Parathyroid adenoma (tissue), 2 donors: Measurements from ENCODE around the gene LPXN.

Experiments
- H2AFZ ChIP-seq: fragments of 300-600 bp; sonication (generic); one replicate; pipeline ENCODE4 v1.7.0; 2017; ENCODE audit warnings: antibody characterized with exemption, mild to moderate bottlenecking
- H3K27ac ChIP-seq: fragments of 300-600 bp; sonication (generic); one replicate; pipeline ENCODE4 v1.7.0; 2017
- H3K27me3 ChIP-seq: fragments of 300-600 bp; sonication (generic); one replicate; pipeline ENCODE4 v1.7.0; 2017; ENCODE audit warnings: low read length; ENCODE audit not compliant: control insufficient read depth, insufficient read depth
- H3K36me3 ChIP-seq: fragments of 300-600 bp; sonication (generic); one replicate; pipeline ENCODE4 v1.7.0; 2017; ENCODE audit warnings: low read length; ENCODE audit not compliant: control insufficient read depth, insufficient read depth
- H3K4me1 ChIP-seq: fragments of 300-600 bp; sonication (generic); one replicate; pipeline ENCODE4 v1.7.0; 2017; ENCODE audit warnings: control low read depth
- H3K4me2 ChIP-seq: fragments of 300-600 bp; sonication (generic); one replicate; pipeline ENCODE4 v1.7.0; 2017; ENCODE audit warnings: low read length
- H3K4me3 ChIP-seq: fragments of 300-600 bp; sonication (generic); one replicate; pipeline ENCODE4 v1.7.0; 2017; ENCODE audit warnings: low read depth, low read length
- H3K79me2 ChIP-seq: fragments of 300-600 bp; sonication (generic); one replicate; pipeline ENCODE4 v1.7.0; 2017; ENCODE audit warnings: control low read depth
- H3K9ac ChIP-seq: fragments of 300-600 bp; sonication (generic); one replicate; pipeline ENCODE4 v1.7.0; 2017; ENCODE audit warnings: mild to moderate bottlenecking
- H3K9me3 ChIP-seq: fragments of 300-600 bp; sonication (generic); one replicate; pipeline ENCODE4 v1.7.0; 2017; ENCODE audit warnings: low read length; ENCODE audit not compliant: control insufficient read depth
- CTCF ChIP-seq: fragments of 300-600 bp; sonication (generic); IDR thresholded peaks from one replicate; pipeline ENCODE4 v1.7.0; 2017; ENCODE audit warnings: antibody characterized with exemption, mild to moderate bottlenecking
- donor health status: primary hyperparathyroidism.

Gene LPXN

GRCh38 chr11:58596621-58597020, 21.0 kb upstream of the LPXN start:
- Histone ChIP-seq H3K27ac (no peak overlapping the region), H2AFZ (no peak overlapping the region), H3K36me3 (no peaks in the 10 kb centered on the region), H3K27me3 (no peaks in the 10 kb centered on the region), H3K4me2 (no peak overlapping the region), H3K79me2 (peaks cover 9% of the 10 kb centered on the region), H3K9ac (no peak overlapping the region), H3K4me1 (peaks cover 3% of the 10 kb centered on the region), H3K9me3 (no peaks in the 10 kb centered on the region), H3K4me3 (no peak overlapping the region)
- no peak for TF ChIP-seq CTCF

- H3K79me2 ChIP-seq: peaks cover 18% of the 10 kb centered on the region
- H3K9me3 ChIP-seq: no peaks in the 10 kb centered on the region
- H3K9ac ChIP-seq: no peak overlapping the region
- H2AFZ ChIP-seq: no peak overlapping the region
- H3K36me3 ChIP-seq: no peaks in the 10 kb centered on the region
- peaks cover 3% of the 10 kb centered on the region for H3K4me1 ChIP-seq
- H3K27ac ChIP-seq: no peak overlapping the region
- H3K4me3 ChIP-seq: no peak overlapping the region
- no peak for TF ChIP-seq CTCF
- no peaks in the 10 kb centered on the region for H3K27me3 ChIP-seq
- no peak overlapping the region for H3K4me2 ChIP-seq
These were observed 19.2 kb upstream of the LPXN start for GRCh38 chr11:58594826-58595225.

GRCh38 chr11:58592760-58593472, 17.3 kb upstream of the LPXN start:
- H3K4me3 ChIP-seq: no peak overlapping the region
- H3K9ac ChIP-seq: no peak overlapping the region
- H3K4me2 ChIP-seq: no peak overlapping the region
- TF ChIP-seq CTCF: no peak
- peaks cover 19% of the 10 kb centered on the region for H3K79me2 ChIP-seq
- no peaks in the 10 kb centered on the region for H3K27me3 ChIP-seq
- no peaks in the 10 kb centered on the region for H3K36me3 ChIP-seq
- H3K9me3 ChIP-seq: no peaks in the 10 kb centered on the region
- peaks cover 3% of the 10 kb centered on the region for H3K4me1 ChIP-seq
- no peak overlapping the region for H3K27ac ChIP-seq
- no peak overlapping the region for H2AFZ ChIP-seq

GRCh38 chr11:58591659-58592058, 16.0 kb upstream of the LPXN start:
- Histone ChIP-seq H3K4me1 (peaks cover 3% of the 10 kb centered on the region), H3K79me2 (peaks cover 19% of the 10 kb centered on the region), H2AFZ (no peak overlapping the region), H3K4me3 (no peak overlapping the region), H3K4me2 (no peak overlapping the region), H3K9me3 (no peaks in the 10 kb centered on the region), H3K27ac (no peak overlapping the region), H3K36me3 (no peaks in the 10 kb centered on the region), H3K27me3 (no peaks in the 10 kb centered on the region), H3K9ac (no peak overlapping the region)
- TF ChIP-seq CTCF: no peak

- no peak overlapping the region for H3K27ac ChIP-seq
- no peak for TF ChIP-seq CTCF
- no peak overlapping the region for H3K9ac ChIP-seq
- no peak overlapping the region for H3K4me3 ChIP-seq
- peaks cover 20% of the 10 kb centered on the region for H3K79me2 ChIP-seq
- H3K27me3 ChIP-seq: no peaks in the 10 kb centered on the region
- H3K4me2 ChIP-seq: no peak overlapping the region
- no peak overlapping the region for H2AFZ ChIP-seq
- peaks cover 4% of the 10 kb centered on the region for H3K4me1 ChIP-seq
- no peaks in the 10 kb centered on the region for H3K9me3 ChIP-seq
- H3K36me3 ChIP-seq: no peaks in the 10 kb centered on the region
These were observed 11.3 kb upstream of the LPXN start for GRCh38 chr11:58586998-58587397.
